Frontal cortex (tissue), 4 donors: Measurements from ENCODE around the gene EFCAB13. TPM values are rescaled to one million over a fixed set of nuclear protein-coding genes. Genes with fewer than 3 reads are reported as not detected.

Experiments used
- DNase-seq, 2 donors: peaks; one replicate each; pipeline ENCODE4 v3.0.0; 2012; ENCODE audit warnings: low spot score in 2 of 2
- FAIRE-seq: peaks from 2 replicates; lab custom pipeline; 2012; peaks lifted over from hg19 to GRCh38; lab: Jason Lieb, UNC
- total RNA-seq: library from RNA; depleted of rRNA; stranded (reverse); fragments of >200 nt; gene quantifications from one replicate; pipeline ENCODE4 v1.2.3, GENCODE V29; 2014
- donor health status: control.
- donor health status: control.
- donor health status: control.

EFCAB13 gene
- total RNA-seq, 1 donor from 2014 or later, result 14.3 TPM

- DNase-seq (no peak), FAIRE-seq (no peak)
Observed at GRCh38 chr17:47292206-47292605, 31.5 kb upstream of the EFCAB13 start.

GRCh38 chr17:47295037-47295873, 28.5 kb upstream of the EFCAB13 start:
- FAIRE-seq, result no peak
- DNase-seq, result peak in 1 of 2 donors; percentile 34

GRCh38 chr17:47295874-47296255, 27.9 kb upstream of the EFCAB13 start:
- DNase-seq, result no peak
- FAIRE-seq, result no peak

- DNase-seq (no peak), FAIRE-seq (no peak)
Observed at GRCh38 chr17:47297661-47298400, 25.9 kb upstream of the EFCAB13 start.

GRCh38 chr17:47298712-47299111, 25.0 kb upstream of the EFCAB13 start:
- DNase-seq (no peak), FAIRE-seq (no peak)

GRCh38 chr17:47299239-47299910, 24.4 kb upstream of the EFCAB13 start:
- FAIRE-seq, result no peak

GRCh38 chr17:47300718-47301117, 23.0 kb upstream of the EFCAB13 start:
- no peak for DNase-seq
- FAIRE-seq, result no peak

More at GRCh38 chr17:47299239-47299910, 24.4 kb upstream of the EFCAB13 start:
- DNase-seq, result no peak

GRCh38 chr17:47301161-47301560, 22.6 kb upstream of the EFCAB13 start:
- no peak for DNase-seq
- FAIRE-seq, result no peak

- no peak for DNase-seq
- FAIRE-seq, result no peak
Observed at GRCh38 chr17:47301831-47302230, 21.9 kb upstream of the EFCAB13 start.

- FAIRE-seq (no peak), DNase-seq (no peak)
Observed at GRCh38 chr17:47304186-47304585, 19.6 kb upstream of the EFCAB13 start.

GRCh38 chr17:47305302-47305923, 18.3 kb upstream of the EFCAB13 start:
- DNase-seq (no peak), FAIRE-seq (no peak)

- DNase-seq, result no peak
- no peak for FAIRE-seq
Observed at GRCh38 chr17:47310186-47310733, 13.5 kb upstream of the EFCAB13 start.

GRCh38 chr17:47311420-47311819, 12.3 kb upstream of the EFCAB13 start:
- no peak for FAIRE-seq
- no peak for DNase-seq

GRCh38 chr17:47315451-47316266, 8.1 kb upstream of the EFCAB13 start:
- FAIRE-seq (peak; percentile 95), DNase-seq (peak; percentile 52 to 70)

GRCh38 chr17:47316311-47316710, 7.4 kb upstream of the EFCAB13 start:
- FAIRE-seq (no peak), DNase-seq (no peak)

GRCh38 chr17:47317119-47317518, 6.6 kb upstream of the EFCAB13 start:
- DNase-seq (no peak), FAIRE-seq (no peak)

GRCh38 chr17:47318197-47318918, 5.4 kb upstream of the EFCAB13 start:
- FAIRE-seq, result no peak

GRCh38 chr17:47320879-47321502, 2.8 kb upstream of the EFCAB13 start:
- no peak for FAIRE-seq
- no peak for DNase-seq

More at GRCh38 chr17:47318197-47318918, 5.4 kb upstream of the EFCAB13 start:
- DNase-seq, result no peak
